ENCODE data around the gene ZC3H13.
"Not testable (repeated sequence)": the region's sequence is repeated elsewhere in the genome, so short reads cannot be mapped to it uniquely, and the experiment has no call there.

The ZC3H13 gene

GRCh38 chr13:46012404-46012803 lies 40.1 kb downstream of the ZC3H13 start:
- no peak for DNase-seq (ENCODE audit: low spot score)
- peaks cover 29% of the 10 kb centered on the region for H3K36me3 Mint-ChIP-seq (ENCODE audit: low read depth)
- H3K4me1 Mint-ChIP-seq (ENCODE audit: low read depth): no peaks in the 10 kb centered on the region
- H3K9me3 Mint-ChIP-seq: no peaks in the 10 kb centered on the region
- no peaks in the 10 kb centered on the region for H3K27me3 Mint-ChIP-seq (ENCODE audit: low read depth)
- H3K27ac Mint-ChIP-seq: no peak overlapping the region
- H3K4me3 Mint-ChIP-seq: no peak overlapping the region

DNA sequence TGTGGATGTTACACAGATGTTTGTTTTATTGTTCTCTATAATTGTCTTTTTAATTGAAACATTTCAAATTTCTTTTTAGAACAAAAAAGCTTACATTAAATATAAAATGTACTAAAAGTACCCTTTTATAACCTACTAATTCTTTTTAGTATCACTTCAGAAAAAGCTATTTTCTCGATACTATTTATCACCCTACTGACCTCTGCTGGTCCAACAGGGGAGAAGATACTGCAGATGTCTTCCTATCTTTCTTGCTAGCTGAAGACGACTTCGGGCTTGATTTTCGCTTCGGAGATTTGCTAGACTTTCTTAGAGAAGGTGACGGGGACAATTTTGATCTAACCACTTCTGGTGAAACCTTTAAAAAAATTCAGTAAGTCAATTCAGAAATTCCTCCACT lies 42.4 kb downstream of the ZC3H13 start:
- Mint-ChIP-seq H3K9me3 (no peaks in the 10 kb centered on the region), H3K27ac (no peak overlapping the region), H3K4me1 (ENCODE audit: low read depth) (no peaks in the 10 kb centered on the region), H3K27me3 (ENCODE audit: low read depth) (no peaks in the 10 kb centered on the region), H3K4me3 (no peak overlapping the region), H3K36me3 (ENCODE audit: low read depth) (peaks cover 27% of the 10 kb centered on the region)
- no peak for DNase-seq (ENCODE audit: low spot score)

- no peak for DNase-seq (ENCODE audit: low spot score)
- no peak overlapping the region for H3K4me3 Mint-ChIP-seq
- no peaks in the 10 kb centered on the region for H3K9me3 Mint-ChIP-seq
- H3K4me1 Mint-ChIP-seq (ENCODE audit: low read depth): no peaks in the 10 kb centered on the region
- no peak overlapping the region for H3K27ac Mint-ChIP-seq
- H3K36me3 Mint-ChIP-seq (ENCODE audit: low read depth): peaks cover 27% of the 10 kb centered on the region
- H3K27me3 Mint-ChIP-seq (ENCODE audit: low read depth): no peaks in the 10 kb centered on the region
Measured at GRCh38 chr13:46008631-46009030, 43.9 kb downstream of the ZC3H13 start.

DNA sequence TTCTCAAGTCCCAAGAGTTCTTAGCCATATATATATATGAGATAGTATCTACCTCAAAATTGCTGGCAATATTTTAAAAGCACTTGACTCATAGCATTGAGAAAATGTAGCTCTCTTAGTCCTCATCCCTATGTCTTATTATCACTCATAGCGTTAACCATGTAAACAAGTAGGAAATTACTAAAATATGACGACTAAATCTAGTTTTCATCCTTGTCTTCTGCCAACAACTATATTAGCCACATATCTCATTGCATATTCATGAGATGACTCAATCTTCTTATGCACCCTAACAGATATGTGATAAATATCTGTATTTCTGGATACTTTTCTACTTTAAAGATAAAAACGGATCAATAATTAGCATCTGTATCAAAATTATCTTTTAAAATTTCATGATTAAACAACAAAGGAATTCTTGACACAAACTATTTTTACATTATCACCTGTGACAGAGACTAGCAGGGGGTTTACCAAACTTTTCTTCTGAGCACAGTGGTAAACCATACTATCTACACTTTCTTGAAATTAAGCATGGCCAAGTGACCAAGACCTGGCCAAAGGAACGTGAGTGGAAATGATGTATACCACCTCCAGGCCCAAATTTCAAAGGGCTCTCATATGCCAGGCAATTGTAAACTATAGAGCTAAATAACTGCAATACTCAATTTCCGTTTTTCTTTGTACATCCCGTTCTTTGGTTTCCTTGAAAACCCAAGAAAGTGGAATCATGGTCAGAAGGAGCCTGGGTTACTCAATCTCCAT lies 45.7 kb downstream of the ZC3H13 start:
- Mint-ChIP-seq H3K4me3 (no peak overlapping the region), H3K4me1 (ENCODE audit: low read depth) (peaks cover 3% of the 10 kb centered on the region), H3K27ac (no peak overlapping the region)

GRCh38 chr13:46004491-46004890 lies 48.1 kb downstream of the ZC3H13 start:
- no peak overlapping the region for H3K27ac Mint-ChIP-seq
- peaks cover 47% of the 10 kb centered on the region for H3K36me3 Mint-ChIP-seq (ENCODE audit: low read depth)
- H3K4me3 Mint-ChIP-seq: no peak overlapping the region
- no peaks in the 10 kb centered on the region for H3K27me3 Mint-ChIP-seq (ENCODE audit: low read depth)
- DNase-seq (ENCODE audit: low spot score): no peak
- H3K9me3 Mint-ChIP-seq: no peaks in the 10 kb centered on the region
- H3K4me1 Mint-ChIP-seq (ENCODE audit: low read depth): peaks cover 3% of the 10 kb centered on the region

More for the DNA sequence above, 45.7 kb downstream of the ZC3H13 start:
- H3K9me3 Mint-ChIP-seq: no peaks in the 10 kb centered on the region
- H3K27me3 Mint-ChIP-seq (ENCODE audit: low read depth): no peaks in the 10 kb centered on the region
- DNase-seq (ENCODE audit: low spot score): no peak
- peaks cover 38% of the 10 kb centered on the region for H3K36me3 Mint-ChIP-seq (ENCODE audit: low read depth)

GRCh38 chr13:45996631-45997030 lies 55.9 kb downstream of the ZC3H13 start:
- DNase-seq (ENCODE audit: low spot score): no peak
- Mint-ChIP-seq H3K27me3 (ENCODE audit: low read depth) (no peaks in the 10 kb centered on the region), H3K27ac (no peak overlapping the region), H3K4me3 (no peak overlapping the region), H3K9me3 (no peaks in the 10 kb centered on the region), H3K36me3 (ENCODE audit: low read depth) (peaks cover 21% of the 10 kb centered on the region), H3K4me1 (ENCODE audit: low read depth) (no peaks in the 10 kb centered on the region)

DNA sequence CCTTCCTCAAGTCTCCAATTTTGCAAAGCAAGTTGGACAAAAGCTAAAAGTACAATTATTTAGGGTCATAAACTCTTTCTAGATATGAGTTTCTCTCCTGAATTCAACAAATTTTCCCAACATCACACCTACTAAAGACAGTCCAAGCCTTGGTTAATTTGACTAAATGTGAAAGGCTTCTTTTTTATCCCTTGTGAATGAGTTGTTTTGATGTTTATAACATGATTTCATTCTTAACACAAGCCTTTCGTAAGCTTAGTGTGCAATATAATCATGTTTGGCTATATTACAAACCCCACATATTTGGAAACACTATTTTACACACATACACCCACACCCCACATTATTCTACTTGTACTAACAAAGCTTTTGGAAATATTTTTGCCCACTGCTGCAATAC lies 57.3 kb downstream of the ZC3H13 start:
- Mint-ChIP-seq H3K27ac (no peak overlapping the region), H3K36me3 (ENCODE audit: low read depth) (peaks cover 12% of the 10 kb centered on the region), H3K4me3 (no peak overlapping the region), H3K27me3 (ENCODE audit: low read depth) (no peaks in the 10 kb centered on the region), H3K9me3 (no peaks in the 10 kb centered on the region), H3K4me1 (ENCODE audit: low read depth) (no peaks in the 10 kb centered on the region)
- DNase-seq (ENCODE audit: low spot score): no peak

- Mint-ChIP-seq H3K4me1 (ENCODE audit: low read depth) (no peaks in the 10 kb centered on the region), H3K9me3 (no peaks in the 10 kb centered on the region), H3K27me3 (ENCODE audit: low read depth) (no peaks in the 10 kb centered on the region), H3K27ac (no peak overlapping the region), H3K36me3 (ENCODE audit: low read depth) (peaks cover 10% of the 10 kb centered on the region), H3K4me3 (no peak overlapping the region)
- no peak for DNase-seq (ENCODE audit: low spot score)
Measured at GRCh38 chr13:45994752-45995151, 57.8 kb downstream of the ZC3H13 start.

DNA sequence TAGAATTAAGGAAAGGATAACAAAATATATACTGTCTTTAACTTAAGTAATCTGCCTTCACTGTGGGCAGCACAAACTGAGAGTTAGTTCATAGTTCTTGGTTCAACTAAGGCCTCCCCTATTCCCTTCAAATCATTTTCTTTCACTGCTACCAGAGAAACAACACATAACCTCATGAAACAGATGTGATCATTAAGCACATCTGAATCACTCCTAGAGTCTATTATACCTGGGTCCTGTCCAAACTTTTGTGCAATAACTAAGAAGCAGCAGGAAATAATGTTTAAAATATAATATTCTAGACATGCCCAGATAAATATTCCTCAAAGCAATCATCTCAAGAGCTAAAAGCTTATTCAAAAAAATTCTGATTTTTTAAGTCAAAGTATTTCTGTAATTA lies 62.9 kb downstream of the ZC3H13 start:
- Mint-ChIP-seq H3K27me3 (ENCODE audit: low read depth) (no peaks in the 10 kb centered on the region), H3K36me3 (ENCODE audit: low read depth) (peaks cover 31% of the 10 kb centered on the region), H3K4me1 (ENCODE audit: low read depth) (no peaks in the 10 kb centered on the region), H3K9me3 (no peaks in the 10 kb centered on the region), H3K4me3 (no peak overlapping the region), H3K27ac (no peak overlapping the region)
- no peak for DNase-seq (ENCODE audit: low spot score)

GRCh38 chr13:45981127-45981526 lies 71.4 kb downstream of the ZC3H13 start:
- H3K9me3 Mint-ChIP-seq; H3K4me1 Mint-ChIP-seq (ENCODE audit: low read depth); DNase-seq (ENCODE audit: low spot score); H3K27ac Mint-ChIP-seq; H3K27me3 Mint-ChIP-seq (ENCODE audit: low read depth); H3K4me3 Mint-ChIP-seq: not testable (repeated sequence)
- peaks cover 54% of the 10 kb centered on the region for H3K36me3 Mint-ChIP-seq (ENCODE audit: low read depth)

GRCh38 chr13:45975337-45975736 lies 77.2 kb downstream of the ZC3H13 start:
- Mint-ChIP-seq H3K27ac (no peak overlapping the region), H3K4me1 (ENCODE audit: low read depth) (peaks cover 7% of the 10 kb centered on the region), H3K36me3 (ENCODE audit: low read depth) (peaks cover 53% of the 10 kb centered on the region), H3K27me3 (ENCODE audit: low read depth) (no peaks in the 10 kb centered on the region), H3K9me3 (no peaks in the 10 kb centered on the region), H3K4me3 (no peak overlapping the region)
- DNase-seq (ENCODE audit: low spot score): no peak

DNA sequence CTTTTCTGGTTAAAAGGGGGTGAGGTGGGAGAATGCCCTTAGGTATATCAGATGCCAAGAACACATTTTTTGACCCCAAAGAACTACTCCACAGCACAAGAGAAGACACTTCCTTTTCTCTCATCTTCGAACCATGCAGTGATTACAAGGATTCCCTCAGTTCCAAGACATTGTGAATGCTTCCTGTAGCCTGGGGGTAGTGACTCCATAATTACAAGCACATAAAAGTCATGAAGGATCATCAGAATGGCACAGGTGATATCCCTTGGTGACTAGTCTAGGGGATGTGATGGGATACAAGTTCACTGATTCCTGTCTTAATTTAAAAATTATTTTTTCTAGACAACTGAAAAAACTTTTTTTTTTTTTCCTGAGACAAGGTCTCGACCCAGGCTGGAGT lies 78.0 kb downstream of the ZC3H13 start:
- Mint-ChIP-seq H3K4me3 (no peak overlapping the region), H3K27ac (no peak overlapping the region), H3K4me1 (ENCODE audit: low read depth) (peaks cover 7% of the 10 kb centered on the region), H3K36me3 (ENCODE audit: low read depth) (peaks cover 52% of the 10 kb centered on the region), H3K9me3 (no peaks in the 10 kb centered on the region), H3K27me3 (ENCODE audit: low read depth) (no peaks in the 10 kb centered on the region)
- DNase-seq (ENCODE audit: low spot score): no peak

DNA sequence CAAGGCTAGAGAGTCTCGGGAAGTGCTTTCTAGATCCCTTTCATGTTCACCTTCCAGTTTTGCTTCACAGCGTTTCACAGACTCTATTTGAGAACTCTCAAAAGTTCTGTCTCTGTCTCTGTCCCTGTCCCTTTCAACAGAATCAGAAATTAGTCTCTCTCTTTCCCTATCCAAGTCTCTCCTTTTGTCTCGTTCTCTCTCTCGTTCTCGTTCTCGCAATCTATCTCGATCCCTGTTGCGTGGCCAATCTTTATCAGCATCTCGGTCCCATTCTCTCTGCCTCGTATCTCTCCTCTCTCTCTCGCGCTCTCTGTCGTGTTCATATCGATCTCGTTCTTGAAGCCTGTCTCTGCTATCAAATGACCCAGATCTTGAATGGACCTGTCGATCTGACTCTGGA lies 85.0 kb downstream of the ZC3H13 start:
- Mint-ChIP-seq H3K4me1 (ENCODE audit: low read depth) (peaks cover 4% of the 10 kb centered on the region), H3K36me3 (ENCODE audit: low read depth) (peaks cover 48% of the 10 kb centered on the region), H3K9me3 (no peaks in the 10 kb centered on the region), H3K27ac (no peak overlapping the region), H3K4me3 (no peak overlapping the region), H3K27me3 (ENCODE audit: low read depth) (no peaks in the 10 kb centered on the region)
- no peak for DNase-seq (ENCODE audit: low spot score)

DNA sequence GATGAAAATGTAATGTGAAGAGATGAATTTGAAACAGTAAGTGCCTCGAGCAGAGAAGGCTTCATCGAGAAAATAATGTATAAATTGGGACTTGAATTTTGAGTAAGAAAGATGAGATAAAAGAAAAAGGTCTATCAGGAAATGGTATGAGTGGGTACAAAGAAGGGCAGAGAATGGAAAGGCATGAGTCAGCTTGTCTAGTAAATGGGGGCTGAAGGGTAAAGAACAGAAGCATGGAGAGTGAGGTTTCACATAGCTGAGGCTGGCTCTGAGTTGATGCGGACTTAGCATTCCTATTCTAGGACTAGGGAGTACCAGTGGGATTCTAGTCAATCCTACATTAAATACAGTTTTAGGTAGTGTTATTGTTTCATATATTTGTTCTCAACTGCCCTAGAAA lies 85.8 kb downstream of the ZC3H13 start:
- H3K9me3 Mint-ChIP-seq: no peaks in the 10 kb centered on the region
- DNase-seq (ENCODE audit: low spot score): no peak
- H3K4me1 Mint-ChIP-seq (ENCODE audit: low read depth): peaks cover 4% of the 10 kb centered on the region
- H3K4me3 Mint-ChIP-seq: no peak overlapping the region
- no peaks in the 10 kb centered on the region for H3K27me3 Mint-ChIP-seq (ENCODE audit: low read depth)
- peaks cover 40% of the 10 kb centered on the region for H3K36me3 Mint-ChIP-seq (ENCODE audit: low read depth)
- H3K27ac Mint-ChIP-seq: no peak overlapping the region

DNA sequence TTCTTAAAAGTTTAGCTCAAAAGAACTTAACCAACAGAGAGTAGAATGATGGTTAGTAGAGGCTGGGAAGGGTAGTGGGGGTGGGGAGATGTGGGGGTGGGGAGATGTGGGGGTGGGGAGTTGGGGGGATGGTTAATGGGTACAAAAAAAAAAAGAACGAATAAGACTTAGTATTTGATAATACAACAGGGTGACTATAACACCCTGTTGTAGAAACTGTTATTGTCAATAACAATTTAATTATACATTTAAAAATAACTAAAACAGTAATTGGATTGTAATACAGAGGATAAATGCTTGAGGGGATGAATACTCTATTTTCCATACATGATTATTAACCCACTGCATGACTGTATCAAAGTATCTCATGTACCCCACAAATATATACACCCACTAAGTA lies 91.1 kb downstream of the ZC3H13 start:
- no peaks in the 10 kb centered on the region for H3K4me1 Mint-ChIP-seq (ENCODE audit: low read depth)
- H3K36me3 Mint-ChIP-seq (ENCODE audit: low read depth): peaks cover 37% of the 10 kb centered on the region
- no peak overlapping the region for H3K4me3 Mint-ChIP-seq
- H3K27me3 Mint-ChIP-seq (ENCODE audit: low read depth): no peaks in the 10 kb centered on the region
- no peaks in the 10 kb centered on the region for H3K9me3 Mint-ChIP-seq
- H3K27ac Mint-ChIP-seq: no peak overlapping the region
- DNase-seq (ENCODE audit: low spot score): no peak
